ENCODE results near the gene PDE10A. TPM values are rescaled to one million over a fixed set of nuclear protein-coding genes. Genes with fewer than 3 reads are reported as not detected.

Gene PDE10A
- total and polyA plus RNA-seq, 5 donors from 2014 or later = not detected

- Histone ChIP-seq H3K4me1 (ENCODE audit: control insufficient read depth, insufficient read depth, low read length, poor library complexity, severe bottlenecking) (no peaks in the 10 kb centered on the region), H3K27ac (ENCODE audit: insufficient read depth, low read length, poor library complexity, severe bottlenecking) (no peak overlapping the region), H3K9me3 (ENCODE audit: control insufficient read depth in 2 of 2, low read length in 2 of 2) (no peaks in the 10 kb centered on the region), H3K4me3 (ENCODE audit: low read depth, low read length) (no peak overlapping the region), H3K36me3 (ENCODE audit: control insufficient read depth, insufficient read depth, low read length) (no peaks in the 10 kb centered on the region), H3K27me3 (ENCODE audit: control insufficient read depth, insufficient read depth, low read length) (no peaks in the 10 kb centered on the region)
- Mint-ChIP-seq H3K4me3 (no peak overlapping the region), H3K27ac (no peak overlapping the region), H3K27me3 (no peaks in the 10 kb centered on the region), H3K4me1 (no peaks in the 10 kb centered on the region), H3K9me3 (peaks cover 0 to 10% (median 5%) of the 10 kb centered on the region in 7 donors), H3K36me3 (no peaks in the 10 kb centered on the region)
- ATAC-seq (ENCODE audit: low read depth in 2 of 2) (no peak), DNase-seq (no peak)
Observed at GRCh38 chr6:165383323-165383722, 279.7 kb downstream of the PDE10A start.

GRCh38 chr6:165376100-165376499 lies 286.9 kb downstream of the PDE10A start:
- Histone ChIP-seq H3K36me3 (ENCODE audit: control insufficient read depth, insufficient read depth, low read length) (no peaks in the 10 kb centered on the region), H3K4me3 (ENCODE audit: low read depth, low read length) (no peak overlapping the region), H3K9me3 (ENCODE audit: control insufficient read depth in 2 of 2, low read length in 2 of 2) (no peaks in the 10 kb centered on the region), H3K27me3 (ENCODE audit: control insufficient read depth, insufficient read depth, low read length) (no peaks in the 10 kb centered on the region), H3K4me1 (ENCODE audit: control insufficient read depth, insufficient read depth, low read length, poor library complexity, severe bottlenecking) (no peaks in the 10 kb centered on the region), H3K27ac (ENCODE audit: insufficient read depth, low read length, poor library complexity, severe bottlenecking) (no peak overlapping the region)
- DNase-seq (no peak), ATAC-seq (ENCODE audit: low read depth in 2 of 2) (no peak)
- peaks cover 1 to 6% (median 4%) of the 10 kb centered on the region in 7 donors for H3K9me3 Mint-ChIP-seq
- H3K4me1 Mint-ChIP-seq = no peaks in the 10 kb centered on the region
- H3K27ac Mint-ChIP-seq = no peak overlapping the region
- no peak overlapping the region for H3K4me3 Mint-ChIP-seq
- H3K27me3 Mint-ChIP-seq = no peaks in the 10 kb centered on the region
- H3K36me3 Mint-ChIP-seq = no peaks in the 10 kb centered on the region

GRCh38 chr6:165365371-165365770 lies 297.7 kb downstream of the PDE10A start:
- Histone ChIP-seq H3K36me3 (ENCODE audit: control insufficient read depth, insufficient read depth, low read length) (no peaks in the 10 kb centered on the region), H3K27me3 (ENCODE audit: control insufficient read depth, insufficient read depth, low read length) (no peaks in the 10 kb centered on the region), H3K27ac (ENCODE audit: insufficient read depth, low read length, poor library complexity, severe bottlenecking) (no peak overlapping the region), H3K4me1 (ENCODE audit: control insufficient read depth, insufficient read depth, low read length, poor library complexity, severe bottlenecking) (no peaks in the 10 kb centered on the region), H3K9me3 (ENCODE audit: control insufficient read depth in 2 of 2, low read length in 2 of 2) (peaks cover 0 to 4% of the 10 kb centered on the region in 2 experiments), H3K4me3 (ENCODE audit: low read depth, low read length) (no peak overlapping the region)
- Mint-ChIP-seq H3K9me3 (peaks cover 0 to 24% (median 8%) of the 10 kb centered on the region in 7 donors), H3K4me3 (no peak overlapping the region), H3K27me3 (no peaks in the 10 kb centered on the region), H3K27ac (no peak overlapping the region), H3K4me1 (no peaks in the 10 kb centered on the region), H3K36me3 (no peaks in the 10 kb centered on the region)
- DNase-seq (no peak), ATAC-seq (ENCODE audit: low read depth in 2 of 2) (no peak)

GRCh38 chr6:165345700-165346099 lies 317.3 kb downstream of the PDE10A start:
- no peaks in the 10 kb centered on the region for H3K4me1 ChIP-seq (ENCODE audit: control insufficient read depth, insufficient read depth, low read length, poor library complexity, severe bottlenecking)
- H3K27ac Mint-ChIP-seq = no peak overlapping the region
- no peak overlapping the region for H3K27ac ChIP-seq (ENCODE audit: insufficient read depth, low read length, poor library complexity, severe bottlenecking)
- peaks cover 0 to 24% (median 10%) of the 10 kb centered on the region in 7 donors for H3K9me3 Mint-ChIP-seq
- no peak for DNase-seq
- H3K4me3 ChIP-seq (ENCODE audit: low read depth, low read length) = no peak overlapping the region
- no peak for ATAC-seq (ENCODE audit: low read depth in 2 of 2)
- H3K4me1 Mint-ChIP-seq = no peaks in the 10 kb centered on the region
- H3K36me3 Mint-ChIP-seq = no peaks in the 10 kb centered on the region
- no peaks in the 10 kb centered on the region for H3K27me3 Mint-ChIP-seq
- peaks cover 0 to 6% of the 10 kb centered on the region in 2 experiments for H3K9me3 ChIP-seq (ENCODE audit: control insufficient read depth in 2 of 2, low read length in 2 of 2)
- no peaks in the 10 kb centered on the region for H3K36me3 ChIP-seq (ENCODE audit: control insufficient read depth, insufficient read depth, low read length)
- no peak overlapping the region for H3K4me3 Mint-ChIP-seq
- no peaks in the 10 kb centered on the region for H3K27me3 ChIP-seq (ENCODE audit: control insufficient read depth, insufficient read depth, low read length)

GRCh38 chr6:165340532-165340931 lies 322.5 kb downstream of the PDE10A start:
- Histone ChIP-seq H3K27me3 (ENCODE audit: control insufficient read depth, insufficient read depth, low read length) (no peaks in the 10 kb centered on the region), H3K36me3 (ENCODE audit: control insufficient read depth, insufficient read depth, low read length) (no peaks in the 10 kb centered on the region), H3K4me3 (ENCODE audit: low read depth, low read length) (no peak overlapping the region), H3K9me3 (ENCODE audit: control insufficient read depth in 2 of 2, low read length in 2 of 2) (no peaks in the 10 kb centered on the region), H3K27ac (ENCODE audit: insufficient read depth, low read length, poor library complexity, severe bottlenecking) (no peak overlapping the region), H3K4me1 (ENCODE audit: control insufficient read depth, insufficient read depth, low read length, poor library complexity, severe bottlenecking) (no peaks in the 10 kb centered on the region)
- H3K27ac Mint-ChIP-seq = no peak overlapping the region
- H3K4me1 Mint-ChIP-seq = no peaks in the 10 kb centered on the region
- H3K27me3 Mint-ChIP-seq = no peaks in the 10 kb centered on the region
- no peak overlapping the region for H3K4me3 Mint-ChIP-seq
- H3K9me3 Mint-ChIP-seq = peaks cover under 1 to 12% (median 7%) of the 10 kb centered on the region in 7 donors
- no peaks in the 10 kb centered on the region for H3K36me3 Mint-ChIP-seq
- DNase-seq = no peak
- no peak for ATAC-seq (ENCODE audit: low read depth in 2 of 2)

GRCh38 chr6:165325609-165326008 lies 337.4 kb downstream of the PDE10A start:
- H3K4me3 Mint-ChIP-seq = no peak overlapping the region
- H3K27ac ChIP-seq (ENCODE audit: insufficient read depth, low read length, poor library complexity, severe bottlenecking) = no peak overlapping the region
- H3K27me3 ChIP-seq (ENCODE audit: control insufficient read depth, insufficient read depth, low read length) = no peaks in the 10 kb centered on the region
- H3K9me3 ChIP-seq (ENCODE audit: control insufficient read depth in 2 of 2, low read length in 2 of 2) = peaks cover 2 to 11% of the 10 kb centered on the region in 2 experiments
- peaks cover 0 to 21% (median 16%) of the 10 kb centered on the region in 7 donors for H3K9me3 Mint-ChIP-seq
- no peak overlapping the region for H3K4me3 ChIP-seq (ENCODE audit: low read depth, low read length)
- H3K27ac Mint-ChIP-seq = no peak overlapping the region
- no peaks in the 10 kb centered on the region for H3K27me3 Mint-ChIP-seq
- DNase-seq (no peak), ATAC-seq (ENCODE audit: low read depth in 2 of 2) (no peak)
- H3K36me3 ChIP-seq (ENCODE audit: control insufficient read depth, insufficient read depth, low read length) = no peaks in the 10 kb centered on the region
- H3K4me1 ChIP-seq (ENCODE audit: control insufficient read depth, insufficient read depth, low read length, poor library complexity, severe bottlenecking) = no peaks in the 10 kb centered on the region
- H3K4me1 Mint-ChIP-seq = no peaks in the 10 kb centered on the region
- no peaks in the 10 kb centered on the region for H3K36me3 Mint-ChIP-seq

- Mint-ChIP-seq H3K36me3 (no peaks in the 10 kb centered on the region), H3K9me3 (peaks cover 0 to 29% (median 14%) of the 10 kb centered on the region in 7 donors), H3K4me3 (no peak overlapping the region)
Observed at GRCh38 chr6:165321555-165322145, 341.4 kb downstream of the PDE10A start.

GRCh38 chr6:165321150-165321549 lies 341.9 kb downstream of the PDE10A start:
- ATAC-seq (ENCODE audit: low read depth in 2 of 2) (no peak), DNase-seq (no peak)
- Mint-ChIP-seq H3K4me1 (no peaks in the 10 kb centered on the region), H3K36me3 (no peaks in the 10 kb centered on the region), H3K27me3 (no peaks in the 10 kb centered on the region), H3K4me3 (no peak overlapping the region), H3K27ac (no peak overlapping the region), H3K9me3 (peaks cover 0 to 32% (median 14%) of the 10 kb centered on the region in 7 donors)
- Histone ChIP-seq H3K27ac (ENCODE audit: insufficient read depth, low read length, poor library complexity, severe bottlenecking) (no peak overlapping the region), H3K27me3 (ENCODE audit: control insufficient read depth, insufficient read depth, low read length) (no peaks in the 10 kb centered on the region), H3K36me3 (ENCODE audit: control insufficient read depth, insufficient read depth, low read length) (no peaks in the 10 kb centered on the region), H3K4me1 (ENCODE audit: control insufficient read depth, insufficient read depth, low read length, poor library complexity, severe bottlenecking) (no peaks in the 10 kb centered on the region), H3K9me3 (ENCODE audit: control insufficient read depth in 2 of 2, low read length in 2 of 2) (peaks cover 2 to 13% of the 10 kb centered on the region in 2 experiments), H3K4me3 (ENCODE audit: low read depth, low read length) (no peak overlapping the region)

More at GRCh38 chr6:165321555-165322145, 341.4 kb downstream of the PDE10A start:
- H3K27me3 Mint-ChIP-seq = no peaks in the 10 kb centered on the region
- no peaks in the 10 kb centered on the region for H3K4me1 Mint-ChIP-seq
- no peak for DNase-seq
- Histone ChIP-seq H3K4me3 (ENCODE audit: low read depth, low read length) (no peak overlapping the region), H3K27ac (ENCODE audit: insufficient read depth, low read length, poor library complexity, severe bottlenecking) (no peak overlapping the region), H3K4me1 (ENCODE audit: control insufficient read depth, insufficient read depth, low read length, poor library complexity, severe bottlenecking) (no peaks in the 10 kb centered on the region), H3K36me3 (ENCODE audit: control insufficient read depth, insufficient read depth, low read length) (no peaks in the 10 kb centered on the region), H3K9me3 (ENCODE audit: control insufficient read depth in 2 of 2, low read length in 2 of 2) (peaks cover 2 to 13% of the 10 kb centered on the region in 2 experiments), H3K27me3 (ENCODE audit: control insufficient read depth, insufficient read depth, low read length) (no peaks in the 10 kb centered on the region)
- no peak for ATAC-seq (ENCODE audit: low read depth in 2 of 2)
- H3K27ac Mint-ChIP-seq = no peak overlapping the region

Measured in CD4-positive, CD25-positive, alpha-beta regulatory T cell (primary cell).